ENCODE measurements around the gene OLAH.

Gene OLAH

GRCh38 chr10:15072358-15072757, 28.6 kb downstream of the OLAH start:
- DNase-seq: no peak

- no peak for DNase-seq
Observed at GRCh38 chr10:15075421-15075820, 31.7 kb downstream of the OLAH start.

GRCh38 chr10:15083674-15084501, 40.1 kb downstream of the OLAH start:
- no peak for DNase-seq

GRCh38 chr10:15084502-15084922, 40.8 kb downstream of the OLAH start:
- DNase-seq: no peak

- DNase-seq: peak; percentile 76
Observed at GRCh38 chr10:15088428-15089261, 44.9 kb downstream of the OLAH start, which contains the start of gene ACBD7. Gene ACBD7 (minus strand): TSS chr10:15088776. CDS start chr10:15088728, 48 bp downstream.

GRCh38 chr10:15091418-15091817, 47.7 kb downstream of the OLAH start:
- DNase-seq: no peak

- DNase-seq: no peak
Observed at GRCh38 chr10:15092855-15093408, 49.2 kb downstream of the OLAH start.

GRCh38 chr10:15096661-15097010, 52.9 kb downstream of the OLAH start:
- no peak for DNase-seq

GRCh38 chr10:15097011-15097812, 53.5 kb downstream of the OLAH start, which contains the start of gene RPP38:
Gene RPP38 (plus strand): TSS chr10:15097355. CDS start chr10:15103315, 5,960 bp downstream.
- DNase-seq: peak; percentile 96

- DNase-seq: no peak
Observed at GRCh38 chr10:15099886-15100285, 56.1 kb downstream of the OLAH start.

GRCh38 chr10:15103513-15103912, 59.8 kb downstream of the OLAH start:
- DNase-seq: no peak

- DNase-seq: peak; percentile 47
Observed at GRCh38 chr10:15106352-15107013, 62.7 kb downstream of the OLAH start.

- no peak for DNase-seq
Observed at GRCh38 chr10:15112657-15113056, 68.9 kb downstream of the OLAH start.

GRCh38 chr10:15113766-15114165, 70.0 kb downstream of the OLAH start:
- DNase-seq: no peak

GRCh38 chr10:15116225-15116624, 72.5 kb downstream of the OLAH start:
- no peak for DNase-seq

GRCh38 chr10:15118615-15119014, 74.9 kb downstream of the OLAH start:
- DNase-seq: no peak

GRCh38 chr10:15120523-15120922, 76.8 kb downstream of the OLAH start:
- DNase-seq: no peak

GRCh38 chr10:15121707-15122106, 78.0 kb downstream of the OLAH start:
- DNase-seq: no peak

GRCh38 chr10:15122477-15123030, 78.8 kb downstream of the OLAH start:
- no peak for DNase-seq

Measured in GDM1 (cell line).